CD14-positive monocyte (primary cell): ENCODE results near the gene SUGCT. TPM values are rescaled to one million over a fixed set of nuclear protein-coding genes. Genes with fewer than 3 reads are reported as not detected.

Experiments used
- DNase-seq, 3 donors: peaks; one replicate each; pipeline ENCODE4 v3.0.0-alpha.2; 2011 to 2022
- H2AFZ ChIP-seq: 2 replicates; pipeline ENCODE4 v1.6.0; 2012; ENCODE audit warnings: mild to moderate bottlenecking, low read depth, low read length, inconsistent platforms; ENCODE audit not compliant: insufficient read depth, poor library complexity, severe bottlenecking
- H3K27ac ChIP-seq, 2 donors: 1 replicate in 1 of 2; 2 replicates in 1 of 2; pipeline ENCODE4 v1.5.1; 2012 to 2013; ENCODE audit warnings: low read length in 2 of 2, control low read depth in 1 of 2, inconsistent platforms in 1 of 2, low read depth in 1 of 2, mild to moderate bottlenecking in 1 of 2
- H3K27me3 ChIP-seq, 2 donors: one replicate each; pipeline versions ENCODE4 v1.6.0 to v1.6.1; 2011 to 2013; ENCODE audit warnings: low read length in 2 of 2; ENCODE audit not compliant: control insufficient read depth in 2 of 2, insufficient read depth in 2 of 2
- H3K36me3 ChIP-seq, 2 donors: replicated peaks in 1 of 2; 1 replicate in 1 of 2; 2 replicates in 1 of 2; pipeline versions ENCODE4 v1.5.1 to v1.6.1; 2012 to 2013; ENCODE audit warnings: low read length in 2 of 2, control low read depth in 1 of 2, inconsistent platforms in 1 of 2, mild to moderate bottlenecking in 1 of 2; ENCODE audit not compliant: insufficient read depth in 2 of 2, control insufficient read depth in 1 of 2
- H3K4me1 ChIP-seq, 2 donors: 1 replicate in 1 of 2; 2 replicates in 1 of 2; pipeline versions ENCODE4 v1.5.1 to v1.6.1; 2012 to 2013; ENCODE audit warnings: low read length in 2 of 2, control low read depth in 1 of 2, inconsistent platforms in 1 of 2, mild to moderate bottlenecking in 1 of 2, moderate library complexity in 1 of 2; ENCODE audit not compliant: insufficient read depth in 2 of 2, control insufficient read depth in 1 of 2
- H3K4me2 ChIP-seq: replicated peaks from 2 replicates; pipeline ENCODE3; 2012; ENCODE audit warnings: low read length, moderate library complexity, mild to moderate bottlenecking; ENCODE audit not compliant: poor library complexity, severe bottlenecking; ENCODE audit errors: extremely low read depth
- H3K4me3 ChIP-seq, 3 experiments: fragments of 200-600 bp in 1 of 3; sonication (generic) in 1 of 3; replicated peaks in 1 of 3; 1 replicate in 2 of 3; 2 replicates in 1 of 3; pipeline ENCODE4 v1.5.1; 2011 to 2013; ENCODE audit warnings: low read length in 3 of 3, mild to moderate bottlenecking in 3 of 3, control low read depth in 2 of 3, low read depth in 2 of 3, inconsistent platforms in 1 of 3, moderate library complexity in 1 of 3
- H3K79me2 ChIP-seq: 2 replicates; pipeline ENCODE4 v1.6.0; 2012; ENCODE audit warnings: mild to moderate bottlenecking, control low read depth, inconsistent platforms, low read length, moderate library complexity; ENCODE audit not compliant: insufficient read depth
- H3K9ac ChIP-seq: 2 replicates; pipeline ENCODE4 v1.6.0; 2017; ENCODE audit warnings: low read length, mild to moderate bottlenecking; ENCODE audit not compliant: insufficient read depth, poor library complexity, severe bottlenecking
- H3K9me3 ChIP-seq, 2 donors: replicated peaks in 1 of 2; 1 replicate in 1 of 2; 2 replicates in 1 of 2; pipeline versions ENCODE4 v1.5.1 to v1.6.1; 2012 to 2013; ENCODE audit warnings: low read length in 2 of 2, control low read depth in 1 of 2; ENCODE audit not compliant: control insufficient read depth in 1 of 2, insufficient read depth in 1 of 2
- H4K20me1 ChIP-seq: 2 replicates; pipeline ENCODE4 v1.6.0; 2012; ENCODE audit warnings: mild to moderate bottlenecking, low read length, control low read depth, moderate library complexity; ENCODE audit not compliant: insufficient read depth
- H3K27ac Mint-ChIP-seq, 7 donors: one replicate each; pipeline ENCODE4 v1.8.0; 2020; ENCODE audit warnings: mild to moderate bottlenecking in 7 of 7, mixed read lengths in 7 of 7, moderate library complexity in 6 of 7, inconsistent platforms in 2 of 7
- H3K27me3 Mint-ChIP-seq, 3 donors: one replicate each; pipeline ENCODE4 v1.8.0; 2021 to 2022; ENCODE audit warnings: low read depth in 3 of 3, mild to moderate bottlenecking in 3 of 3, mixed read lengths in 3 of 3, moderate library complexity in 3 of 3, inconsistent platforms in 1 of 3
- H3K36me3 Mint-ChIP-seq, 2 donors: one replicate each; pipeline ENCODE4 v1.8.0; 2020; ENCODE audit warnings: mixed read lengths in 2 of 2, inconsistent platforms in 1 of 2, mild to moderate bottlenecking in 1 of 2
- H3K4me1 Mint-ChIP-seq: one replicate; pipeline ENCODE4 v1.8.0; 2020; ENCODE audit warnings: mild to moderate bottlenecking, mixed read lengths
- H3K4me3 Mint-ChIP-seq, 2 donors: one replicate each; pipeline ENCODE4 v1.8.0; 2020; ENCODE audit warnings: mild to moderate bottlenecking in 2 of 2, mixed read lengths in 2 of 2, moderate library complexity in 1 of 2
- H3K9me3 Mint-ChIP-seq, 7 donors: one replicate each; pipeline ENCODE4 v1.8.0; 2020 to 2022; ENCODE audit warnings: mixed read lengths in 7 of 7, mild to moderate bottlenecking in 6 of 7, moderate library complexity in 6 of 7, inconsistent platforms in 2 of 7
- WGBS: methylation state at CpG from one replicate; pipeline ENCODE4 v1.1.5; 2013; ENCODE audit warnings: missing lambda C conversion rate; ENCODE audit not compliant: insufficient coverage; 5-methylcytosine and 5-hydroxymethylcytosine counted together
- intact Hi-C, 2 donors: fragments of 100-400 bp; cut with micrococcal nuclease; formaldehyde crosslinking; loops; one replicate each; pipeline versions ENCODE4 v1.15.0 to v1.15.1; 2023
- polyA plus RNA-seq, 3 donors: library from polyadenylated mRNA; depleted of rRNA in 1 of 3; unstranded in 2 of 3; stranded (reverse) in 1 of 3; fragments of 300-500 nt in 2 of 3; fragments of >200 nt in 1 of 3; fragmentation: Illumina TruSeq in 2 of 3; gene quantifications; 1 replicate in 2 of 3; 2 replicates in 1 of 3; pipeline ENCODE4 v1.2.3, GENCODE V29; 2012 to 2021
- TF ChIP-seq, protein P1 (sequence below): fragments of 200-600 bp; IDR thresholded peaks from one replicate; pipeline ENCODE4 v1.8.0; 2022; ENCODE audit warnings: antibody characterized with exemption, mild to moderate bottlenecking

SUGCT gene
- polyA plus RNA-seq, 3 donors, result not detected

DNA sequence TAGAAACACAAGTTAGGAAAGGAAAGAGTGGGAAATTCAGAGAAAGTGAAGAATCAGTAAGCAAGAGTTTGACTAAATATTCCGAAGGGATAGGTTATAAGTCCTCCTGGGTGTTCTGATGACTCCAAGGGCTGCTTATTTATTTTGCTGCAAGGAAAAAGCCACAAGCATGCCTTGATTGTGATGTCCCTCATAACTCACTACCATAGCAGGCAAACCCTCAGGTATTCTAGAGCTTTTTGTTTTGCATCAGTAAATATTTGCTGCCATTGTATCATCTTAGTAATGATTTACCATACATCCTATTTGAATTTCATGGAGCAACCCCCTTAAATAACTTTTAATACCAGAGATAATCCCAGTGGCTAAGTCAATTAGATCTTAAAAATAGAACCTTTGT is 688.1 kb downstream of the SUGCT start:
- Mint-ChIP-seq H3K4me1 (no peaks in the 10 kb centered on the region), H3K9me3 (peaks cover 0 to 18% (median 2%) of the 10 kb centered on the region in 7 donors), H3K36me3 (no peaks in the 10 kb centered on the region), H3K27me3 (no peaks in the 10 kb centered on the region), H3K27ac (no peak overlapping the region), H3K4me3 (no peak overlapping the region)
- no CpG with 5 or more reads among the region's 1 CpG for WGBS
- Histone ChIP-seq H3K79me2 (no peaks in the 10 kb centered on the region), H4K20me1 (no peaks in the 10 kb centered on the region), H3K4me1 (no peaks in the 10 kb centered on the region), H3K27ac (no peak overlapping the region), H3K9me3 (no peaks in the 10 kb centered on the region), H3K27me3 (no peaks in the 10 kb centered on the region), H3K9ac (no peak overlapping the region), H3K36me3 (no peaks in the 10 kb centered on the region), H3K4me2 (no peak overlapping the region), H3K4me3 (no peak overlapping the region), H2AFZ (no peak overlapping the region)
- intact Hi-C loops, result no loop called here
- DNase-seq, result no peak
- TF ChIP-seq, protein P1, sequence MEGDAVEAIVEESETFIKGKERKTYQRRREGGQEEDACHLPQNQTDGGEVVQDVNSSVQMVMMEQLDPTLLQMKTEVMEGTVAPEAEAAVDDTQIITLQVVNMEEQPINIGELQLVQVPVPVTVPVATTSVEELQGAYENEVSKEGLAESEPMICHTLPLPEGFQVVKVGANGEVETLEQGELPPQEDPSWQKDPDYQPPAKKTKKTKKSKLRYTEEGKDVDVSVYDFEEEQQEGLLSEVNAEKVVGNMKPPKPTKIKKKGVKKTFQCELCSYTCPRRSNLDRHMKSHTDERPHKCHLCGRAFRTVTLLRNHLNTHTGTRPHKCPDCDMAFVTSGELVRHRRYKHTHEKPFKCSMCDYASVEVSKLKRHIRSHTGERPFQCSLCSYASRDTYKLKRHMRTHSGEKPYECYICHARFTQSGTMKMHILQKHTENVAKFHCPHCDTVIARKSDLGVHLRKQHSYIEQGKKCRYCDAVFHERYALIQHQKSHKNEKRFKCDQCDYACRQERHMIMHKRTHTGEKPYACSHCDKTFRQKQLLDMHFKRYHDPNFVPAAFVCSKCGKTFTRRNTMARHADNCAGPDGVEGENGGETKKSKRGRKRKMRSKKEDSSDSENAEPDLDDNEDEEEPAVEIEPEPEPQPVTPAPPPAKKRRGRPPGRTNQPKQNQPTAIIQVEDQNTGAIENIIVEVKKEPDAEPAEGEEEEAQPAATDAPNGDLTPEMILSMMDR, result no peak

DNA sequence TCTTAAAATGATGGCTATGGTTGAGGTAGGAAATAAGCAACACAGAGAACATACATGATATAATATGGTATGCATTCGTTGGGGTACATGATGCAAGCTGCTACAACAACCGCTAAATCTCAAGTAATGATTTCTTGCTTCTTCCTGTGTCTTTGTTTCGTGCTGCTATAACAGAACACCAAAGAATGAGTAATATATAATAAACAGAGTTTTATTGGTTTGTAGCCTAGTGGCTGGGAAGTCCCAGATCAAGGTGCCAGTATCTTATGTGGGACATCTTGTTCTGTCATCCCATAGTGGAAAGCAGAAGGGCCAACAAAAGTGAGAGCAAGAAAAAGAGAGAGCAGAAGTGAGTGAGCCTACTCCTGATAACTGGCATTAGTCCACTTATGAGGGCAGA is 689.7 kb downstream of the SUGCT start:
- H3K9me3 ChIP-seq, result no peaks in the 10 kb centered on the region
- no peak overlapping the region for H3K4me2 ChIP-seq
- H4K20me1 ChIP-seq, result no peaks in the 10 kb centered on the region
- H2AFZ ChIP-seq, result no peak overlapping the region
- H3K4me3 Mint-ChIP-seq, result no peak overlapping the region
- no peak overlapping the region for H3K27ac Mint-ChIP-seq
- H3K27me3 ChIP-seq, result no peaks in the 10 kb centered on the region
- no CpG with 5 or more reads among the region's 3 CpGs for WGBS
- H3K4me1 Mint-ChIP-seq, result no peaks in the 10 kb centered on the region
- no peak overlapping the region for H3K9ac ChIP-seq
- peaks cover 0 to 21% (median 2%) of the 10 kb centered on the region in 7 donors for H3K9me3 Mint-ChIP-seq
- H3K4me1 ChIP-seq, result no peaks in the 10 kb centered on the region
- no peaks in the 10 kb centered on the region for H3K27me3 Mint-ChIP-seq
- no peak overlapping the region for H3K27ac ChIP-seq
- H3K79me2 ChIP-seq, result no peaks in the 10 kb centered on the region
- no peaks in the 10 kb centered on the region for H3K36me3 ChIP-seq
- TF ChIP-seq, protein P1, result no peak
- intact Hi-C loops, result no loop called here
- H3K36me3 Mint-ChIP-seq, result no peaks in the 10 kb centered on the region
- no peak overlapping the region for H3K4me3 ChIP-seq
- DNase-seq, result no peak
